Measurements from ENCODE around the gene ALDH8A1. TPM values are rescaled to one million over a fixed set of nuclear protein-coding genes. Genes with fewer than 3 reads are reported as not detected.

The ALDH8A1 gene
- total and polyA plus RNA-seq, 2 experiments from 2014 or later: 8.0 to 9.9 TPM

- WGBS (ENCODE audit: low lambda C conversion rate, missing lambda C conversion rate): 62% methylated on average over 1 of the region's 1 CpG
- H3K27ac ChIP-seq: no peak overlapping the region
- H3K4me1 ChIP-seq (ENCODE audit: insufficient read depth): no peaks in the 10 kb centered on the region
- H3K4me2 ChIP-seq: no peak overlapping the region
- no peak overlapping the region for H3K4me3 ChIP-seq
- H3K9me3 ChIP-seq (ENCODE audit: low read depth): no peaks in the 10 kb centered on the region
- no peaks in the 10 kb centered on the region for H3K79me2 ChIP-seq
- no peaks in the 10 kb centered on the region for H4K20me1 ChIP-seq (ENCODE audit: insufficient read depth, poor library complexity, severe bottlenecking)
- H2AFZ ChIP-seq: no peak overlapping the region
- H3K36me3 ChIP-seq (replicated peaks; ENCODE audit: insufficient read depth, low read depth): no peaks in the 10 kb centered on the region
- DNase-seq (ENCODE audit: low spot score): no peak
- no peaks in the 10 kb centered on the region for H3K27me3 ChIP-seq
- H3K9me2 ChIP-seq (replicated peaks; ENCODE audit: insufficient read depth): no peaks in the 10 kb centered on the region
- TF ChIP-seq EZH2phosphoT487 (IDR thresholded peaks at IDR 0.05; ENCODE audit: low read depth, severe bottlenecking, unreplicated experiment): no peak
- no peak for TF ChIP-seq EZH2 (IDR thresholded peaks at IDR 0.05; ENCODE audit: borderline replicate concordance)
- TF ChIP-seq, protein P1, sequence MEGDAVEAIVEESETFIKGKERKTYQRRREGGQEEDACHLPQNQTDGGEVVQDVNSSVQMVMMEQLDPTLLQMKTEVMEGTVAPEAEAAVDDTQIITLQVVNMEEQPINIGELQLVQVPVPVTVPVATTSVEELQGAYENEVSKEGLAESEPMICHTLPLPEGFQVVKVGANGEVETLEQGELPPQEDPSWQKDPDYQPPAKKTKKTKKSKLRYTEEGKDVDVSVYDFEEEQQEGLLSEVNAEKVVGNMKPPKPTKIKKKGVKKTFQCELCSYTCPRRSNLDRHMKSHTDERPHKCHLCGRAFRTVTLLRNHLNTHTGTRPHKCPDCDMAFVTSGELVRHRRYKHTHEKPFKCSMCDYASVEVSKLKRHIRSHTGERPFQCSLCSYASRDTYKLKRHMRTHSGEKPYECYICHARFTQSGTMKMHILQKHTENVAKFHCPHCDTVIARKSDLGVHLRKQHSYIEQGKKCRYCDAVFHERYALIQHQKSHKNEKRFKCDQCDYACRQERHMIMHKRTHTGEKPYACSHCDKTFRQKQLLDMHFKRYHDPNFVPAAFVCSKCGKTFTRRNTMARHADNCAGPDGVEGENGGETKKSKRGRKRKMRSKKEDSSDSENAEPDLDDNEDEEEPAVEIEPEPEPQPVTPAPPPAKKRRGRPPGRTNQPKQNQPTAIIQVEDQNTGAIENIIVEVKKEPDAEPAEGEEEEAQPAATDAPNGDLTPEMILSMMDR (IDR thresholded peaks at IDR 0.05; ENCODE audit: poor library complexity): no peak
Observed at GRCh38 chr6:134984821-134985220, 34.9 kb upstream of the ALDH8A1 start.

DNA sequence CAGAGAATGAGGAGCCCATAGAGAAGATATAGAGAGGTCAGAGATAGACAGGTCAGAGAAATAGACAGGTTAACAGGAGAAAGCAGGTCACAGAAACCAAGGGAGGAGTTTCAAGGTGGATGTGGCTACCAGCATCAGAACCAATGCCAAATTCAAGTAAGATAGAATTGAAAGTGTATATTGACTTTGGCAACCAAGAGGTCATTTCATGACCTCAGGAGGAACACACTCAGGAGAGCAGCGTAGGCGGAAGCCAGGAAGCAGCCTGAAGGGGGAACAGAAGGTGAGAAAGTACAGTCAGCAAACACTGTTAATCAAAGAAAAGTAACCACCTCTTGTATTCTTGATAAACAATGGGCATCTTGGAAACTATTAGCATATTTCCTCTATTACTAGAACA lies 33.9 kb upstream of the ALDH8A1 start:
- no peaks in the 10 kb centered on the region for H3K27me3 ChIP-seq
- TF ChIP-seq, protein P1 (IDR thresholded peaks at IDR 0.05; ENCODE audit: poor library complexity): no peak
- H3K27ac ChIP-seq: no peak overlapping the region
- no peak overlapping the region for H2AFZ ChIP-seq
- no peak overlapping the region for H3K4me2 ChIP-seq
- no peaks in the 10 kb centered on the region for H3K79me2 ChIP-seq
- no peaks in the 10 kb centered on the region for H4K20me1 ChIP-seq (ENCODE audit: insufficient read depth, poor library complexity, severe bottlenecking)
- DNase-seq (ENCODE audit: low spot score): no peak
- H3K36me3 ChIP-seq (replicated peaks; ENCODE audit: insufficient read depth, low read depth): no peaks in the 10 kb centered on the region
- H3K4me3 ChIP-seq: no peak overlapping the region
- WGBS (ENCODE audit: low lambda C conversion rate, missing lambda C conversion rate): 98% methylated on average over 2 of the region's 2 CpGs
- no peaks in the 10 kb centered on the region for H3K9me2 ChIP-seq (replicated peaks; ENCODE audit: insufficient read depth)
- no peaks in the 10 kb centered on the region for H3K4me1 ChIP-seq (ENCODE audit: insufficient read depth)
- no peaks in the 10 kb centered on the region for H3K9me3 ChIP-seq (ENCODE audit: low read depth)

- Histone ChIP-seq H3K4me1 (ENCODE audit: insufficient read depth) (no peaks in the 10 kb centered on the region), H3K79me2 (no peaks in the 10 kb centered on the region), H2AFZ (no peak overlapping the region), H3K4me2 (no peak overlapping the region), H3K4me3 (no peak overlapping the region), H3K27me3 (no peaks in the 10 kb centered on the region), H3K36me3 (replicated peaks; ENCODE audit: insufficient read depth, low read depth) (no peaks in the 10 kb centered on the region), H4K20me1 (ENCODE audit: insufficient read depth, poor library complexity, severe bottlenecking) (no peaks in the 10 kb centered on the region), H3K9me2 (replicated peaks; ENCODE audit: insufficient read depth) (no peaks in the 10 kb centered on the region), H3K9me3 (ENCODE audit: low read depth) (no peaks in the 10 kb centered on the region), H3K27ac (no peak overlapping the region)
- 93% methylated on average over 3 of the region's 3 CpGs for WGBS (ENCODE audit: low lambda C conversion rate, missing lambda C conversion rate)
- DNase-seq (ENCODE audit: low spot score): no peak
- TF ChIP-seq EZH2phosphoT487 (IDR thresholded peaks at IDR 0.05; ENCODE audit: low read depth, severe bottlenecking, unreplicated experiment) (no peak), EZH2 (IDR thresholded peaks at IDR 0.05; ENCODE audit: borderline replicate concordance) (no peak)
- TF ChIP-seq, protein P1 (IDR thresholded peaks at IDR 0.05; ENCODE audit: poor library complexity): no peak
Observed at GRCh38 chr6:134982161-134982560, 32.3 kb upstream of the ALDH8A1 start.

GRCh38 chr6:134980846-134981245 lies 30.9 kb upstream of the ALDH8A1 start:
- H3K4me1 ChIP-seq (ENCODE audit: insufficient read depth): no peaks in the 10 kb centered on the region
- 61% methylated on average over 1 of the region's 1 CpG for WGBS (ENCODE audit: low lambda C conversion rate, missing lambda C conversion rate)
- no peaks in the 10 kb centered on the region for H4K20me1 ChIP-seq (ENCODE audit: insufficient read depth, poor library complexity, severe bottlenecking)
- no peak overlapping the region for H2AFZ ChIP-seq
- no peaks in the 10 kb centered on the region for H3K9me2 ChIP-seq (replicated peaks; ENCODE audit: insufficient read depth)
- no peaks in the 10 kb centered on the region for H3K36me3 ChIP-seq (replicated peaks; ENCODE audit: insufficient read depth, low read depth)
- H3K27ac ChIP-seq: no peak overlapping the region
- TF ChIP-seq EZH2phosphoT487 (IDR thresholded peaks at IDR 0.05; ENCODE audit: low read depth, severe bottlenecking, unreplicated experiment): no peak
- no peak for TF ChIP-seq EZH2 (IDR thresholded peaks at IDR 0.05; ENCODE audit: borderline replicate concordance)
- TF ChIP-seq, protein P1 (IDR thresholded peaks at IDR 0.05; ENCODE audit: poor library complexity): no peak
- no peak overlapping the region for H3K4me3 ChIP-seq
- no peak overlapping the region for H3K4me2 ChIP-seq
- H3K27me3 ChIP-seq: no peaks in the 10 kb centered on the region
- H3K79me2 ChIP-seq: no peaks in the 10 kb centered on the region
- H3K9me3 ChIP-seq (ENCODE audit: low read depth): no peaks in the 10 kb centered on the region
- DNase-seq (ENCODE audit: low spot score): no peak

All from hepatocyte (in vitro differentiated cells).